Common myeloid progenitor, CD34-positive (primary cell): ENCODE results near the gene MOB3B.

Source experiments
- CTCF ChIA-PET: fragments of 350-600 bp; sonication (Branson Sonifier 250); formaldehyde crosslinking; loops from one replicate; lab custom pipeline; 2021; ENCODE audit warnings: antibody characterized with exemption; lab: Charles Lee
- POLR2A ChIA-PET: fragments of 350-600 bp; sonication (Branson Sonifier 250); formaldehyde crosslinking; loops from one replicate; lab custom pipeline; 2021; ENCODE audit warnings: antibody characterized with exemption; lab: Charles Lee
- DNase-seq, 3 donors: peaks; one replicate each; pipeline versions ENCODE4 v3.0.0 to v3.0.0-alpha.2; 2013
- H3K27ac ChIP-seq, 2 experiments: 1 replicate in 1 of 2; 2 replicates in 1 of 2; pipeline ENCODE4 v1.7.0; 2013; ENCODE audit warnings: inconsistent platforms in 2 of 2, low read length in 2 of 2, mild to moderate bottlenecking in 2 of 2, low read depth in 1 of 2, moderate library complexity in 1 of 2; ENCODE audit not compliant: severe bottlenecking in 2 of 2, insufficient read depth in 1 of 2, poor library complexity in 1 of 2
- H3K27me3 ChIP-seq, 5 experiments: replicated peaks in 2 of 5; 1 replicate in 3 of 5; 2 replicates in 2 of 5; pipeline versions ENCODE4 v1.6.1 to v1.7.0; 2013; ENCODE audit warnings: low read length in 4 of 5, mild to moderate bottlenecking in 2 of 5, moderate library complexity in 2 of 5, inconsistent platforms in 1 of 5; ENCODE audit not compliant: insufficient read depth in 5 of 5, control insufficient read depth in 4 of 5
- H3K36me3 ChIP-seq, 4 experiments: 1 replicate in 2 of 4; 2 replicates in 2 of 4; pipeline versions ENCODE4 v1.6.1 to v1.7.0; 2013; ENCODE audit warnings: low read length in 3 of 4, control low read depth in 1 of 4, mild to moderate bottlenecking in 1 of 4; ENCODE audit not compliant: control insufficient read depth in 4 of 4, insufficient read depth in 4 of 4
- H3K4me1 ChIP-seq, 4 experiments: 1 replicate in 3 of 4; 2 replicates in 1 of 4; pipeline versions ENCODE4 v1.6.1 to v1.7.1; 2013; ENCODE audit warnings: low read length in 3 of 4, mild to moderate bottlenecking in 3 of 4, control low read depth in 1 of 4, inconsistent platforms in 1 of 4, moderate library complexity in 1 of 4; ENCODE audit not compliant: control insufficient read depth in 4 of 4, insufficient read depth in 4 of 4; ENCODE audit errors: control extremely low read depth in 1 of 4
- H3K4me3 ChIP-seq, 7 experiments: 1 replicate in 4 of 7; 2 replicates in 3 of 7; pipeline versions ENCODE4 v1.5.1 to v1.7.0; 2013; ENCODE audit warnings: mild to moderate bottlenecking in 7 of 7, low read length in 6 of 7, moderate library complexity in 6 of 7, inconsistent platforms in 2 of 7, low read depth in 2 of 7, control low read depth in 1 of 7; ENCODE audit not compliant: insufficient read depth in 4 of 7, control insufficient read depth in 1 of 7; ENCODE audit errors: extremely low read depth in 1 of 7
- H3K9me3 ChIP-seq, 5 experiments: 1 replicate in 4 of 5; 2 replicates in 1 of 5; pipeline versions ENCODE4 v1.6.1 to v1.7.1; 2013; ENCODE audit warnings: low read length in 4 of 5, mild to moderate bottlenecking in 2 of 5, inconsistent platforms in 1 of 5, low read depth in 1 of 5, moderate library complexity in 1 of 5; ENCODE audit not compliant: control insufficient read depth in 4 of 5, insufficient read depth in 2 of 5; ENCODE audit errors: control extremely low read depth in 1 of 5
- WGBS: methylation state at CpG from one replicate; pipeline ENCODE4 v1.1.5; 2013; ENCODE audit not compliant: insufficient coverage; 5-methylcytosine and 5-hydroxymethylcytosine counted together

The MOB3B gene

GRCh38 chr9:27496135-27496504 is 33.5 kb downstream of the MOB3B start:
- 71% methylated on average over 1 of the region's 3 CpGs for WGBS
- CTCF ChIA-PET = no interaction called here
- H3K27me3 ChIP-seq = no peaks in the 10 kb centered on the region
- no peak for DNase-seq
- no peak overlapping the region for H3K4me3 ChIP-seq
- POLR2A ChIA-PET = no interaction called here
- no peak overlapping the region for H3K27ac ChIP-seq
- peaks cover 0 to 7% (median 3%) of the 10 kb centered on the region in 4 experiments for H3K4me1 ChIP-seq
- H3K36me3 ChIP-seq = no peaks in the 10 kb centered on the region
- peaks cover 0 to 3% (median 0%) of the 10 kb centered on the region in 5 experiments for H3K9me3 ChIP-seq

GRCh38 chr9:27495480-27496134 is 34.0 kb downstream of the MOB3B start:
- WGBS = 100% methylated on average over 2 of the region's 3 CpGs
- ChIA-PET CTCF (no interaction called here), POLR2A (no interaction called here)
- H3K36me3 ChIP-seq = no peaks in the 10 kb centered on the region
- peaks cover 0 to 8% (median 3%) of the 10 kb centered on the region in 4 experiments for H3K4me1 ChIP-seq
- H3K27ac ChIP-seq = no peak overlapping the region
- H3K27me3 ChIP-seq = no peaks in the 10 kb centered on the region
- H3K9me3 ChIP-seq = peaks cover 0 to 3% (median 0%) of the 10 kb centered on the region in 5 experiments
- no peak overlapping the region for H3K4me3 ChIP-seq
- DNase-seq = no peak

DNA sequence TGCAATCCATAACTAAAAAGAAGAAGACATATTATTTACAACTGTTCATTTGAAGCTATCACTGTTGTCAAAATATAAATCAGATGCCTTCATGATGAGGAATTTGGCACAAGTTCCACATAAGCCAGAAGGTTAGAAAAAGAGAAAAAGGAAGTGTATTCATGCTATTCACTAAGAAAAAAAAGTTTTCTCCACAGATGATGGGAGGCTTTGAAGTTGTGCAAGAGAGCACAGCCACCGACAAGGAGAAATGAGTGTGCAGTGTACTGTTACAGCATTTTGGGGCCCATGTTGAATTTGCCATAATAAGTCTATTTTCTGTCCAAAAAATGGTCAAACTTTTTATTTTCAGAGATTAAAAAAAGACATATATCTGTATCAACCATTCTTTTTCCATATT is 38.5 kb downstream of the MOB3B start:
- no peaks in the 10 kb centered on the region for H3K36me3 ChIP-seq
- H3K4me3 ChIP-seq = no peak overlapping the region
- ChIA-PET POLR2A (no interaction called here), CTCF (no interaction called here)
- no CpG with 5 or more reads among the region's 1 CpG for WGBS
- no peaks in the 10 kb centered on the region for H3K27me3 ChIP-seq
- peak in 2 of 3 donors; percentile 69 to 76 for DNase-seq
- H3K9me3 ChIP-seq = peaks cover 0 to 3% (median 0%) of the 10 kb centered on the region in 5 experiments
- H3K4me1 ChIP-seq = peaks cover 0 to 3% (median 1%) of the 10 kb centered on the region in 4 experiments
- no peak overlapping the region for H3K27ac ChIP-seq

- 85% methylated on average over 5 of the region's 5 CpGs for WGBS
- POLR2A ChIA-PET = no interaction called here
- CTCF ChIA-PET = interaction anchor here (0.7 to 1.3 kb wide), 2 partner anchors 11 to 15 kb away, joined by 3 read pairs; no protein-coding TSS in a partner anchor
- H3K4me3 ChIP-seq = no peak overlapping the region
- peaks cover 0 to 7% (median 4%) of the 10 kb centered on the region in 4 experiments for H3K4me1 ChIP-seq
- H3K36me3 ChIP-seq = no peaks in the 10 kb centered on the region
- H3K27me3 ChIP-seq = no peaks in the 10 kb centered on the region
- peak in 2 of 3 donors; percentile 47 to 54 for DNase-seq
- H3K9me3 ChIP-seq = peaks cover 0 to under 1% (median 0%) of the 10 kb centered on the region in 5 experiments
- no peak overlapping the region for H3K27ac ChIP-seq
These were observed 40.3 kb downstream of the MOB3B start for GRCh38 chr9:27489087-27489876.

- ChIA-PET CTCF (interaction anchor here (2.3 kb wide), 1 partner anchor 28 kb away, joined by 7 read pairs; no protein-coding TSS in a partner anchor), POLR2A (interaction anchor here (0.6 kb wide), 1 partner anchor 110 kb away, joined by 3 read pairs; no protein-coding TSS in a partner anchor)
- Histone ChIP-seq H3K9me3 (no peaks in the 10 kb centered on the region), H3K27ac (no peak overlapping the region), H3K4me1 (peaks cover 0 to 10% (median 5%) of the 10 kb centered on the region in 4 experiments), H3K4me3 (no peak overlapping the region), H3K36me3 (no peaks in the 10 kb centered on the region), H3K27me3 (no peaks in the 10 kb centered on the region)
- WGBS = 100% methylated on average over 1 of the region's 1 CpG
- no peak for DNase-seq
These were observed 41.7 kb downstream of the MOB3B start for GRCh38 chr9:27487927-27488326.

DNA sequence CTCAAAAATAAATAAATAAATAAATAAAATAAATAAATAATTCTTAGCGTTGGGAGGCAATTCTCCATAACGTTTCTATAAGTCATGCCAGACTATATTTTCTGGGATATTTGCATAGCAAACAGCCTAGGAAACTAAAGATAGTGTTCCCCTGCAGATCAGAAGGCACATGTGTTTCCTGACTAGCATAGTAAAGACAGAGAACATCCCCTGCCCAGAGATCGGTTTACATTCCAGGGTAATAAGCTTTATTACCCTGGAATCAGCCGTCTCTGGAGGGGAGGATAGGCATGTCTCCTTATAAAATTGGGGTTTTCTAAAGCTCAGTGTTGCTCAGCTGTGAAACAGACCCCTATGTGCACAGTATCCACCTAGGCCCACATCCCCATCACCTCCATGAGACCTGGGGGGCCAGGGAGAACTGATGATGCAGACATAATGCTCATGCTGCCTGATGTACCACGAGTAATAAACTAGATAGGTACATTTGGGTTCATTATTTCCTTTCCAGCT is 42.4 kb downstream of the MOB3B start:
- no peak overlapping the region for H3K4me3 ChIP-seq
- H3K27me3 ChIP-seq = no peaks in the 10 kb centered on the region
- POLR2A ChIA-PET = interaction anchor here (0.6 kb wide), 1 partner anchor 109 kb away, joined by 3 read pairs; no protein-coding TSS in a partner anchor
- CTCF ChIA-PET = interaction anchor here (1.4 to 2.3 kb wide), 2 partner anchors 21 to 29 kb away, joined by 4 to 7 read pairs; no protein-coding TSS in a partner anchor
- WGBS = 100% methylated on average over 2 of the region's 5 CpGs
- H3K36me3 ChIP-seq = no peaks in the 10 kb centered on the region
- no peaks in the 10 kb centered on the region for H3K9me3 ChIP-seq
- no peak overlapping the region for H3K27ac ChIP-seq
- peaks cover 0 to 10% (median 5%) of the 10 kb centered on the region in 4 experiments for H3K4me1 ChIP-seq
- no peak for DNase-seq
